Epithelial cell of esophagus (primary cell): ENCODE results near the gene DYNAP.
A peak's percentile ranks its signal among the peaks of the same experiment; 100 is the strongest.

ENCODE experiments used
- DNase-seq: peaks from one replicate; pipeline ENCODE4 v3.0.0; 2010; ENCODE audit warnings: low read depth
- H3K4me3 ChIP-seq: 2 replicates; pipeline ENCODE4 v1.5.1; 2011; ENCODE audit warnings: mild to moderate bottlenecking, low read length, control low read depth
- TF ChIP-seq, protein P1 (sequence below): IDR thresholded peaks from 2 replicates; pipeline ENCODE4 v1.5.1; 2011; ENCODE audit warnings: low read depth, mild to moderate bottlenecking, low read length, control low read depth, inconsistent platforms; ENCODE audit not compliant: insufficient read depth; ENCODE audit errors: missing control alignments

Gene DYNAP

DNA sequence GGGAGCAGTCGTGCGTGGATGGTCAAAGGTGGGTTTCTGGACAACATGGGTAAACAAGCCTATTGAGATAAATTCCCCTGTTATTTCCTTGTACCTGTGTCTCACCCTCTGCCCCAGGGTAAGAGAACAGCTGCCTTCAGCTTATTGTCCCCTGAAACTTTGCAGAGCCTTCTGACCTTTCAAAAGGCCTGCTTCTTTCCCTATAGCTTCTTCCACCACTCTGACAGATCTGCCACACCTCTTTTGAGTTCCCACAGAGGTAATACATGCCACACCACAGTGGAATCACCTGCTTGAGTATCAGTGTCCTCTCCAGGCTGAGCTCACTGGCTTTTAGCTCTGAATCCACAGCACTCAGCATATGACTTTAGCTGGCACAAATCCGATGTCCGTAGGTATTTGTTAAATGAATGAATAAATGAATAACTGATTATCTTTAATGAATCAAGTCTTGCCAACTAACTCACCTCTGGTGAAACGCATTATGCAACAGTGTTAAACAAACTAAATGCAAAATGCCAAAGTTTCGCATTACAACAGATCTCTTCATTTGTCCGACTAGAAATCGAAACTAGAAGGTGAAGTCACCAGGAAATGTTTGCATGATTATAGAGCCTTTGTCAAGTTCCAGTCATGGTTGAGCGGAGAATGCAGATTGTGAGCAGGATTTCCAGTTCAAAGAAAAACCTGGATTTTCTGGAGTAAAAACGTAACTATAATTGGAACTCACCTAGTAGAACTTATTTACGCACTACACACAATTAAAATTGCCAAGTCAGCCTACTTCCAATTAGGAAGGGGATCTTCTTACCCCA, 16.4 kb downstream of the DYNAP start:
- peak overlapping the region; percentile 39 for H3K4me3 ChIP-seq
- TF ChIP-seq, protein P1, sequence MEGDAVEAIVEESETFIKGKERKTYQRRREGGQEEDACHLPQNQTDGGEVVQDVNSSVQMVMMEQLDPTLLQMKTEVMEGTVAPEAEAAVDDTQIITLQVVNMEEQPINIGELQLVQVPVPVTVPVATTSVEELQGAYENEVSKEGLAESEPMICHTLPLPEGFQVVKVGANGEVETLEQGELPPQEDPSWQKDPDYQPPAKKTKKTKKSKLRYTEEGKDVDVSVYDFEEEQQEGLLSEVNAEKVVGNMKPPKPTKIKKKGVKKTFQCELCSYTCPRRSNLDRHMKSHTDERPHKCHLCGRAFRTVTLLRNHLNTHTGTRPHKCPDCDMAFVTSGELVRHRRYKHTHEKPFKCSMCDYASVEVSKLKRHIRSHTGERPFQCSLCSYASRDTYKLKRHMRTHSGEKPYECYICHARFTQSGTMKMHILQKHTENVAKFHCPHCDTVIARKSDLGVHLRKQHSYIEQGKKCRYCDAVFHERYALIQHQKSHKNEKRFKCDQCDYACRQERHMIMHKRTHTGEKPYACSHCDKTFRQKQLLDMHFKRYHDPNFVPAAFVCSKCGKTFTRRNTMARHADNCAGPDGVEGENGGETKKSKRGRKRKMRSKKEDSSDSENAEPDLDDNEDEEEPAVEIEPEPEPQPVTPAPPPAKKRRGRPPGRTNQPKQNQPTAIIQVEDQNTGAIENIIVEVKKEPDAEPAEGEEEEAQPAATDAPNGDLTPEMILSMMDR, result no peak
- DNase-seq, result peak; percentile 98

DNA sequence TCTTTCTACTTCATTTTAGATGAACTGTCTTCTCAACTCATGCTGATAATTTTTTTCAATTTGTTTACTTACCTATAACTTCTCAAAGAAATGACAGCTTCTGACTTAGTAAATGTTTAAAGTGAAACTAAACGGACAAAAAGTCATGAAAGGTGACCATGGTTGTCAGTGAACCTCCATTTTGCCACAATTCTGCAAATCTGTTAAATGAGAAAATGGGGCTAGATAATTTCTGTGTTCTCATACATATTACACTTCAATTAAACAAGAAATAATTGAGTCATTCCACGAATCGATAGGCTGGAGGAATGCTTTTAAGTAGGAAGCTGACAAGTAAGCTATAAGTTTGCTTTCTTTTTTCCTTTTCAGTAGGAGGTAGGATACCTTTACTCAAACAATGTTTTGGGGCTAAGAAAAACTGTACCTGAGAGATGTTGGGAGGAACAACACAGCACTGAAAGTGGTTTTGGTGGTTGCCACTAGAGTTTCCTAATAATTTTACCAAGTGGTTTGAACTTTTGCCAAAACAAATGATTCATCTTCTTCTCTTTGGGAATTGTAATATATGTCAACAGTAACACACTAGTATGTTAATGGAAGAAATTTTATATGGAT, 17.1 kb downstream of the DYNAP start:
- peak; percentile 87 for DNase-seq
- TF ChIP-seq, protein P1, result no peak
- H3K4me3 ChIP-seq, result peak overlapping the region; percentile 39

DNA sequence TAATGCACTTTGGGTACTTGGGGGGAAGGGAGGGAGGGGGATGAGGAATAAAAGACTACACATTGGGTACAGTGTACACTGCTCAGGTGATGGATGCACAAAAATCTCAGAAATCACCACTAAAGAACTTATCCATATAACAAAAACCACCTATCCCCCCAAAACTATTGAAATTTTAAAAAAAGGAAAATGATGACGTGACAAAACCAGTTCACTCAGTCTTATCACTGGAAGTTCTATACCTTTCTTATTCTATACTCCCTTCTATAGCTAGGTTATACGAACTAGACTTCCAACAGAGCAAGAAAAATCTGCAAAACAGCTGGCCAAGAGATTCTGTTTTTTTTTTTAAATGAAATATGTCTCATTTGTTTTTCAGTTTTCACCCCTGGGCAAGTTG, 20.8 kb downstream of the DYNAP start:
- DNase-seq, result no peak
- TF ChIP-seq, protein P1, result no peak
- no peak overlapping the region for H3K4me3 ChIP-seq

DNA sequence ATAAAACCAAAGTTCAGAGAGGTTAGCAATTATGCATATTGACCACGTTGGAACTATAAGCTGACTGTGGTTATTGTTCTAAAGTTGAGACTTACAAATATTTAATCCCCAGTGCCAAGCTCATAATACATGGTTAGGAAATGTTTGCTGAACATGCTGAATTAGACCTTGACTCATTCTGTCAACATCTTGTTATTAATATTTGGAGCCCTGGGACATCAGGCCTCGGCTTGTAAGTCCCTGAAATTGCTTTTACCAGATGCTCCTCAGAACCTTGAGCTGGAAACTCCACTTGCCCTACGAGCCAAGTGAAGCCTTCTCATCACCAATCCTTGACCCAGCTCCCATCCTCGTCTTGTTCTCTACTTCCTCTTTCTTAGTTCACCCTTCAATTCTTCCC, 21.2 kb downstream of the DYNAP start:
- DNase-seq, result peak; percentile 92
- TF ChIP-seq, protein P1, result no peak
- no peak overlapping the region for H3K4me3 ChIP-seq

DNA sequence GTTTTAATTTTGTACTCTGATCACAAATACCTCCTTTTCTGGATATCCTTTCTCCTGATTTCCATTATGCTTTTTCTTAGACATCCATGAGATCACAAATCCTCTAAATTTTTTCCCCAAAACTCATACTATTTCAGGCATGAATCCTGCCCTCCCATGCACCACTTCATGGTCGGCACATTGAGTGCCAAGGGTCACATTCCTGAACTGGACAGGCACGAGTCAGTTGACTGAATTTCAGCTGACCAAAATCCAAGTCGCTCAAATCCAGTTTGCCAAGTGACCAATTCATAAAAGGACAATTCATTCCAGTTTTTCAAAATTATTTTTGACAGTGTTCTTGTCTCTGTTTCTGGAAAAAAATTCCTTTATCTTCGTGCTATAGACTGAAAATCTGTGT, 22.1 kb downstream of the DYNAP start:
- TF ChIP-seq, protein P1, result no peak
- H3K4me3 ChIP-seq, result no peak overlapping the region
- DNase-seq, result no peak

DNA sequence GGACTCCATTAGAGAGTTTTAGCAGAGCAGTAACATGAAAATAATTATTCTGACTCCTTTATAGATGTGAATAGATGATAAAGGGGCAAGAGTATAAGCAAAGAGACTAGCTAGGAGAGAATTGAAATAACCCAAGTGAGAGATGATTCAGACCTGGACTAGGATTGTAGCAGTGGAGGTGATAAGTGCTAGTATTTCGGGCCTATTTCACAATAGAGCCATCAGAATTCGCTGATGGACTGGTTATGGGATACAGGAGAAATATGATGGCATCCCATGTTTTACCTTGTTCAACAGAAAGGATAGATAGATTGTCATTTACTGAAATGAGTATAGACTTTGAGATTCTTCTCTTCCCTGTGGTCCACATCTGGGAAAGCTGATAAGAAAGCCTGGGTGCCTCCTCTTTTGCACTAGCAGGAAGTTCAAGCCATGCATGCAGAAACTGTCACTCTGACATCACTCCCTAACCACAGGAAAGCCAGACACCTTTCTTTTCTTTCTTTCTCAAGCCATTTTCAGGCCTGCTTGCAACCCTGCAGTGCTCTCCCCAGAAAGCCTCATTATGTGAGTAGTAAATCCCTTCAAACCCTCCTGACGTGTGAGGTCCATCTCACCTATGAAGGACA, 25.3 kb downstream of the DYNAP start:
- no peak overlapping the region for H3K4me3 ChIP-seq
- TF ChIP-seq, protein P1, result no peak
- peak; percentile 19 for DNase-seq

DNA sequence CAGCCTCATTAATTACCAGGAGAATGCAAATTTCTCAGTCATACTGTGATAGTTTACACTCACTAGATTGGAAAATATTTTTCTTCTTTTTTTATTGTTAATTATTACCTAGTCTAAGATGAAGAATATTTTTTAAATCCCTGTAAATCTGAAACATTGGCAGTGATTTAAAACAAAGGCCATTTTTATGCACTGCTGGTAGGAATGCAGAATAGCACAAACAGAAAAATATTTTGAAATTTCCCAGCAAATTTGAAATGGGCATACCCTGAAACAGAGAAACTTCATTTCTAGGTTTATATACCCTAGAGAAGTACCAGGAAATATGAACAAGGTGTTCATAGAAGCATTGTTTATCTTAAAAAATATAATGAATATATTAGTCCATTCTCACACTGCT, 31.0 kb downstream of the DYNAP start:
- TF ChIP-seq, protein P1, result peak; percentile 24
- H3K4me3 ChIP-seq, result no peak overlapping the region
- no peak for DNase-seq
